ENCODE data around the gene SCARF2. TPM values are rescaled to one million over a fixed set of nuclear protein-coding genes. Genes with fewer than 3 reads are reported as not detected.

The SCARF2 gene
- total RNA-seq, 1 donor from 2014 or later = 23.4 TPM

- no peak overlapping the region for H3K27ac Mint-ChIP-seq (ENCODE audit: unreplicated experiment)
- DNase-seq (ENCODE audit: low read depth, low spot score) = no peak
- no peaks in the 10 kb centered on the region for H3K27me3 Mint-ChIP-seq (ENCODE audit: low read depth)
- peaks cover 5% of the 10 kb centered on the region for H3K4me1 Mint-ChIP-seq
- TF ChIP-seq CTCF (conservative IDR thresholded peaks at IDR 0.05) = no peak
- peaks cover 4% of the 10 kb centered on the region for H3K36me3 Mint-ChIP-seq (ENCODE audit: low read depth)
- H3K4me3 Mint-ChIP-seq = no peak overlapping the region
- no peaks in the 10 kb centered on the region for H3K9me3 Mint-ChIP-seq
Observed at GRCh38 chr22:20464912-20465758, 27.5 kb upstream of the SCARF2 start.

GRCh38 chr22:20464096-20464614 lies 26.5 kb upstream of the SCARF2 start:
- H3K9me3 Mint-ChIP-seq = no peaks in the 10 kb centered on the region
- H3K27me3 Mint-ChIP-seq (ENCODE audit: low read depth) = no peaks in the 10 kb centered on the region
- peaks cover 4% of the 10 kb centered on the region for H3K36me3 Mint-ChIP-seq (ENCODE audit: low read depth)
- no peak for DNase-seq (ENCODE audit: low read depth, low spot score)
- H3K4me1 Mint-ChIP-seq = peaks cover 15% of the 10 kb centered on the region
- TF ChIP-seq CTCF (conservative IDR thresholded peaks at IDR 0.05) = no peak
- no peak overlapping the region for H3K4me3 Mint-ChIP-seq
- no peak overlapping the region for H3K27ac Mint-ChIP-seq (ENCODE audit: unreplicated experiment)

GRCh38 chr22:20463324-20464095 lies 25.9 kb upstream of the SCARF2 start:
- DNase-seq (ENCODE audit: low read depth, low spot score) = no peak
- TF ChIP-seq CTCF (conservative IDR thresholded peaks at IDR 0.05) = no peak
- no peak overlapping the region for H3K4me3 Mint-ChIP-seq
- H3K9me3 Mint-ChIP-seq = no peaks in the 10 kb centered on the region
- H3K4me1 Mint-ChIP-seq = peaks cover 15% of the 10 kb centered on the region
- H3K27ac Mint-ChIP-seq (ENCODE audit: unreplicated experiment) = no peak overlapping the region
- H3K36me3 Mint-ChIP-seq (ENCODE audit: low read depth) = peaks cover 6% of the 10 kb centered on the region
- no peaks in the 10 kb centered on the region for H3K27me3 Mint-ChIP-seq (ENCODE audit: low read depth)

GRCh38 chr22:20459862-20460261 lies 22.2 kb upstream of the SCARF2 start:
- TF ChIP-seq CTCF (conservative IDR thresholded peaks at IDR 0.05) = no peak
- no peaks in the 10 kb centered on the region for H3K9me3 Mint-ChIP-seq
- H3K27ac Mint-ChIP-seq (ENCODE audit: unreplicated experiment) = peak overlapping the region; percentile 79
- no peaks in the 10 kb centered on the region for H3K27me3 Mint-ChIP-seq (ENCODE audit: low read depth)
- no peak for DNase-seq (ENCODE audit: low read depth, low spot score)
- H3K4me1 Mint-ChIP-seq = peaks cover 26% of the 10 kb centered on the region
- H3K4me3 Mint-ChIP-seq = no peak overlapping the region
- peaks cover 10% of the 10 kb centered on the region for H3K36me3 Mint-ChIP-seq (ENCODE audit: low read depth)

GRCh38 chr22:20459152-20459542 lies 21.5 kb upstream of the SCARF2 start:
- Mint-ChIP-seq H3K4me1 (peaks cover 26% of the 10 kb centered on the region), H3K27me3 (ENCODE audit: low read depth) (no peaks in the 10 kb centered on the region), H3K27ac (ENCODE audit: unreplicated experiment) (peak overlapping the region; percentile 79), H3K4me3 (no peak overlapping the region), H3K9me3 (no peaks in the 10 kb centered on the region), H3K36me3 (ENCODE audit: low read depth) (peaks cover 10% of the 10 kb centered on the region)
- no peak for TF ChIP-seq CTCF (conservative IDR thresholded peaks at IDR 0.05)
- DNase-seq (ENCODE audit: low read depth, low spot score) = no peak

All from neural crest cell (in vitro differentiated cells).